K562 (cell line): Measurements from ENCODE around the gene PPP2R2D. TPM values are rescaled to one million over a fixed set of nuclear protein-coding genes. Genes with fewer than 3 reads are reported as not detected.

Experiments used
- CBFA2T3 ChIP-seq: fragments of 450-650 bp; IDR thresholded peaks from 2 replicates; pipeline ENCODE4 v1.6.1; 2017
- CREM ChIP-seq: IDR thresholded peaks from 2 replicates; pipeline ENCODE4 v1.6.1; 2014; ENCODE audit warnings: antibody characterized with exemption, low read depth
- EP400 ChIP-seq: fragments of 450-650 bp; IDR thresholded peaks from 2 replicates; pipeline ENCODE4 v1.6.1; 2017; ENCODE audit warnings: antibody characterized with exemption, mild to moderate bottlenecking, moderate library complexity
- MGA ChIP-seq: fragments of 450-650 bp; IDR thresholded peaks from 2 replicates; pipeline ENCODE4 v1.6.1; 2016; ENCODE audit warnings: mild to moderate bottlenecking, moderate library complexity
- NFRKB ChIP-seq: fragments of 450-650 bp; IDR thresholded peaks from 2 replicates; pipeline ENCODE4 v1.6.1; 2016; ENCODE audit warnings: low read depth
- NR2F6 ChIP-seq: fragments of 450-650 bp; formaldehyde crosslinking; IDR thresholded peaks from 2 replicates; pipeline ENCODE4 v1.4.0; 2020; ENCODE audit warnings: mild to moderate bottlenecking
- POLR2A ChIP-seq: fragments of 450-650 bp; conservative IDR thresholded peaks from 2 replicates; pipeline ENCODE4 v1.6.1; 2016
- TBP ChIP-seq: optimal IDR thresholded peaks from 2 replicates; pipeline ENCODE3; 2011; ENCODE audit warnings: low read depth, low read length, improper control_type of control experiment
- TGIF2 ChIP-seq: sonication (generic); formaldehyde crosslinking; IDR thresholded peaks from 2 replicates; pipeline ENCODE4 v1.8.1; 2022; ENCODE audit warnings: mild to moderate bottlenecking, missing genetic modification reagents, moderate library complexity
- ZNF79 ChIP-seq: fragments of 250-450 bp; sonication (Bioruptor Pico); IDR thresholded peaks from 2 replicates; pipeline ENCODE4 v1.4.0; 2020; ENCODE audit warnings: low read depth, mild to moderate bottlenecking, moderate library complexity
- polyA plus RNA-seq, 8 experiments: library from polyadenylated mRNA; depleted of rRNA in 4 of 8; stranded (reverse) in 5 of 8; unstranded in 3 of 8; fragments of >200 nt; fragmentation: Nextera tagmentation in 2 of 8; fragmentation: Illumina TruSeq in 1 of 8; extraction: Ambion mirVana in 2 of 8; extraction: Trizol in 1 of 8; gene quantifications; 2 replicates each; pipeline versions ENCODE4 v1.2.1 to v1.2.3, GENCODE V29; 2011 to 2014; ENCODE audit warnings: inconsistent platforms in 1 of 8, missing spikeins in 1 of 8
- total RNA-seq, 7 experiments: library from RNA; depleted of rRNA in 6 of 7; stranded (reverse); fragments of >200 nt in 6 of 7; fragmentation: Illumina TruSeq in 2 of 7; extraction: Trizol in 2 of 7; gene quantifications; 2 replicates each; pipeline versions ENCODE4 v1.2.1 to v1.2.3, GENCODE V29; 2011 to 2021; ENCODE audit warnings: low replicate concordance in 1 of 7
- TF ChIP-seq, protein P1 (sequence below): sonication (generic); formaldehyde crosslinking; IDR thresholded peaks from 2 replicates; pipeline ENCODE4 v1.9.0; 2022; ENCODE audit warnings: mild to moderate bottlenecking, missing genetic modification reagents

The PPP2R2D gene
- total and polyA plus RNA-seq, 9 of the 15 experiments (the other 6 are each of a cell fraction or from before 2014, with no cell fraction given): 1.9 to 37.0 (median 26.8) TPM

DNA sequence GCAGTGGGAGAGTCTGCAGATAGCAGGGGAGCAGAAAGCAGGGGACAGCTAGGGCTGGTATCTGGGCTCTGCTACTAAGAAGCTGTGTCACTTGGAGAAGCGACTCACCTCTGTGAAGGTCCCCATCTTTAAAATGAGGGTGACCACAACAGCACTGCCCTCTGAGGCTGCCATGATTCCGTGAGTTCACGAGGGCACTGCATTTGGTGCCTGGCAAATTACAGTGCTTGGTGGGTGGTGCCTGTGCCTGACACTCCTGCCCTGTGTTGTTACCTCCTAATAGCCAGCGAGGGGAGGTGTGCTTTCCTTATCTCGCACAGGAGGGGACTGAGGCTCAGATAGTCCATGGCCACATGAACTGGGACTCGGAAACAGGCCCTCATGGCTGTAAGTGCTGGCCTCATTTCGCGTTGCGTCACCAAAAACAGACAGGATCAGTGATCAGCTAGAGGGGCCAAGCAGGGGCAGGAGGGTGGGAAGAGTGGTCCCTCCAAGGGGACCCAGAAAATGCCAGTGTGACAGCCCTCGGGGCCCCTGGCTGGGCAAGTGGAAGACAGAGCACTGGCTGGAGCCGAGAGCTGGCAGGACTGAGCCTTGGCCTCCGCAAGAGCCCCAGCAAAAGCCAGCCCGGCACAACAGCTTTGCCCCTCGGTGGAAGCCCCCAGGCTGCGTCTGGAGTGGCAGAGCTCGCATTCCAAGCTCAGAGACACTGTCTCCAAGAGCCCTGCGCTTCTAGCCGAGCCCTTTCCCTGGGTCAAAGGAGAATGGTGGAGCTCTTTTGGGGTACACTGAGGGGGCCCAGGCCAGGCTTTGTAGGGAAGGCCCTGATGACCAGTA, 98.3 kb downstream of the PPP2R2D start (continued):
- TF ChIP-seq NR2F6 (CRISPR knock-in tag) (no peak), CBFA2T3 (0 out of 2 replicates have a peak, but pooled peaks have one; percentile 19), TGIF2 (CRISPR knock-in tag) (no peak), POLR2A (peak; percentile 58; the same call in 1 of the 2 replicates), TBP (peak; percentile 63), MGA (peak; percentile 79), EP400 (peak; percentile 32; the same call in 1 of the 2 replicates), CREM (peak; percentile 4; the same call in 1 of the 2 replicates), NFRKB (0 out of 2 replicates have a peak, but pooled peaks have one; percentile 25), ZNF79 (no peak)
- TF ChIP-seq, protein P1, sequence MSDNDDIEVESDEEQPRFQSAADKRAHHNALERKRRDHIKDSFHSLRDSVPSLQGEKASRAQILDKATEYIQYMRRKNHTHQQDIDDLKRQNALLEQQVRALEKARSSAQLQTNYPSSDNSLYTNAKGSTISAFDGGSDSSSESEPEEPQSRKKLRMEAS: no peak
- TF ChIP-seq, all 486 proteins: peak for 15
